ENCODE results near the gene DPM2.

DNA sequence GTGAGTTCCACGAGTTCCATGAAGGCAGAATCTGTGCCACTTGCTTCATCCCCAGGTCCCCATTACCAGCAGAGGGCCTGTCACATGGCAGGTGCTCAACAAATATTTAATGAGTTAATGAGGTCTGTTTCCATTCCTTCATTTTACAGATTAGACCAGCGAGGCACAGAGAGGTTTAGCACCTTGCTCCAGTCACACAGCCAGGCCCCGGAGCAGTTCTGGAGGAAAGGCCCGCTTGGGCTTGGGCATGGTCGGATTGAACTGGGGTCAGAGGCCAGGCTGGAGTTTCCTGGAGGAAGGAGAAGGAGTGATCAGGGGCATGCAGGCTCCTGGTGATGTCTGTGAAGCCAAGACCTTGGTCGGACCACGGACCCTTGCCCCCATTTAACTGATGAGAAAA lies 16.9 kb downstream of the DPM2 start:
- no peak for TF ChIP-seq EZH2 (IDR thresholded peaks at IDR 0.05; ENCODE audit: borderline replicate concordance)
- TF ChIP-seq, protein P1, sequence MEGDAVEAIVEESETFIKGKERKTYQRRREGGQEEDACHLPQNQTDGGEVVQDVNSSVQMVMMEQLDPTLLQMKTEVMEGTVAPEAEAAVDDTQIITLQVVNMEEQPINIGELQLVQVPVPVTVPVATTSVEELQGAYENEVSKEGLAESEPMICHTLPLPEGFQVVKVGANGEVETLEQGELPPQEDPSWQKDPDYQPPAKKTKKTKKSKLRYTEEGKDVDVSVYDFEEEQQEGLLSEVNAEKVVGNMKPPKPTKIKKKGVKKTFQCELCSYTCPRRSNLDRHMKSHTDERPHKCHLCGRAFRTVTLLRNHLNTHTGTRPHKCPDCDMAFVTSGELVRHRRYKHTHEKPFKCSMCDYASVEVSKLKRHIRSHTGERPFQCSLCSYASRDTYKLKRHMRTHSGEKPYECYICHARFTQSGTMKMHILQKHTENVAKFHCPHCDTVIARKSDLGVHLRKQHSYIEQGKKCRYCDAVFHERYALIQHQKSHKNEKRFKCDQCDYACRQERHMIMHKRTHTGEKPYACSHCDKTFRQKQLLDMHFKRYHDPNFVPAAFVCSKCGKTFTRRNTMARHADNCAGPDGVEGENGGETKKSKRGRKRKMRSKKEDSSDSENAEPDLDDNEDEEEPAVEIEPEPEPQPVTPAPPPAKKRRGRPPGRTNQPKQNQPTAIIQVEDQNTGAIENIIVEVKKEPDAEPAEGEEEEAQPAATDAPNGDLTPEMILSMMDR (IDR thresholded peaks at IDR 0.05; ENCODE audit: poor library complexity): no peak
